WTC11 (cell line): ENCODE measurements around the gene FIS1. TPM values are rescaled to one million over a fixed set of nuclear protein-coding genes. Genes with fewer than 3 reads are reported as not detected.

Source experiments
- ATAC-seq: fragments of 200-7000 bp; cut with Tn5 transposase; 2 replicates; pipeline ENCODE4 v1.10.0; 2021; ENCODE audit warnings: mild to moderate bottlenecking, moderate library complexity
- CTCF ChIA-PET: fragments of 300-600 bp; sonication (Branson Sonifier 250); formaldehyde crosslinking; loops from one replicate; lab custom pipeline; 2021; ENCODE audit warnings: antibody characterized with exemption; lab: Charles Lee
- POLR2A ChIA-PET: fragments of 350-600 bp; sonication (Branson Sonifier 250); formaldehyde crosslinking; loops from one replicate; lab custom pipeline; 2021; ENCODE audit warnings: antibody characterized with exemption; lab: Charles Lee
- DNase-seq: peaks from one replicate; pipeline ENCODE4 v3.0.0; 2021; ENCODE audit warnings: low spot score
- H3K27ac Mint-ChIP-seq: 2 replicates; pipeline ENCODE4 v1.8.0; 2021; ENCODE audit warnings: mixed read lengths
- H3K27me3 Mint-ChIP-seq: 2 replicates; pipeline ENCODE4 v1.8.0; 2021; ENCODE audit warnings: low read depth, mild to moderate bottlenecking, moderate library complexity, mixed read lengths
- H3K36me3 Mint-ChIP-seq: 2 replicates; pipeline ENCODE4 v1.8.0; 2021; ENCODE audit warnings: mixed read lengths
- H3K4me1 Mint-ChIP-seq: 2 replicates; pipeline ENCODE4 v1.8.0; 2022; ENCODE audit warnings: mixed read lengths
- H3K4me3 Mint-ChIP-seq: 2 replicates; pipeline ENCODE4 v1.8.0; 2021; ENCODE audit warnings: mild to moderate bottlenecking, moderate library complexity, mixed read lengths
- H3K9me3 Mint-ChIP-seq: 2 replicates; pipeline ENCODE4 v1.8.0; 2021; ENCODE audit warnings: mixed read lengths
- AFF4 ChIP-seq: sonication (generic); formaldehyde crosslinking; IDR thresholded peaks from 2 replicates; pipeline ENCODE4 v1.8.1; 2023; ENCODE audit warnings: mild to moderate bottlenecking, missing genetic modification reagents, borderline replicate concordance
- ATF1 ChIP-seq: sonication (generic); formaldehyde crosslinking; IDR thresholded peaks from 2 replicates; pipeline ENCODE4 v1.8.1; 2023; ENCODE audit warnings: mild to moderate bottlenecking, moderate library complexity, missing genetic modification reagents
- CREB1 ChIP-seq: sonication (generic); formaldehyde crosslinking; IDR thresholded peaks from 2 replicates; pipeline ENCODE4 v1.8.0; 2023; ENCODE audit warnings: mild to moderate bottlenecking, missing genetic modification reagents
- ELF4 ChIP-seq: sonication (generic); formaldehyde crosslinking; IDR thresholded peaks from 2 replicates; pipeline ENCODE4 v1.8.1; 2022; ENCODE audit warnings: low read depth, mild to moderate bottlenecking, moderate library complexity, missing genetic modification reagents
- EMX1 ChIP-seq: fragments of 250-450 bp; sonication (Bioruptor Pico); IDR thresholded peaks from 2 replicates; pipeline ENCODE4 v1.8.0; 2021; ENCODE audit warnings: mild to moderate bottlenecking
- FOXK1 ChIP-seq: sonication (generic); formaldehyde crosslinking; IDR thresholded peaks from 2 replicates; pipeline ENCODE4 v1.8.0; 2022; ENCODE audit warnings: mild to moderate bottlenecking, moderate library complexity, missing genetic modification reagents
- FOXP1 ChIP-seq: sonication (generic); formaldehyde crosslinking; IDR thresholded peaks from 2 replicates; pipeline ENCODE4 v1.8.0; 2022; ENCODE audit warnings: missing genetic modification reagents, mild to moderate bottlenecking, moderate library complexity, borderline replicate concordance
- JAZF1 ChIP-seq: fragments of 250-450 bp; sonication (Bioruptor Pico); IDR thresholded peaks from 2 replicates; pipeline ENCODE4 v1.9.0; 2021; ENCODE audit warnings: moderate library complexity, mild to moderate bottlenecking, inconsistent platforms
- NR2C2 ChIP-seq: sonication (generic); formaldehyde crosslinking; IDR thresholded peaks from 2 replicates; pipeline ENCODE4 v1.8.0; 2022; ENCODE audit warnings: mild to moderate bottlenecking, missing genetic modification reagents
- ZNF416 ChIP-seq: fragments of 250-450 bp; sonication (Bioruptor Pico); IDR thresholded peaks from 2 replicates; pipeline ENCODE4 v1.9.0; 2021; ENCODE audit warnings: mild to moderate bottlenecking, inconsistent platforms
- total RNA-seq: library from RNA; stranded (reverse); gene quantifications from 3 replicates; pipeline ENCODE4 v1.2.3, GENCODE V29; 2021
- TF ChIP-seq, protein P1 (sequence below): sonication (generic); formaldehyde crosslinking; IDR thresholded peaks from 2 replicates; pipeline ENCODE4 v1.8.0; 2022; ENCODE audit warnings: missing genetic modification reagents
- TF ChIP-seq, protein P2 (sequence below): sonication (generic); formaldehyde crosslinking; IDR thresholded peaks from 2 replicates; pipeline ENCODE4 v1.8.0; 2022; ENCODE audit warnings: mild to moderate bottlenecking, missing genetic modification reagents
- TF ChIP-seq, protein P3 (sequence below): sonication (generic); formaldehyde crosslinking; IDR thresholded peaks from 2 replicates; pipeline ENCODE4 v1.8.0; 2022; ENCODE audit warnings: mild to moderate bottlenecking, missing genetic modification reagents
- TF ChIP-seq, protein P4 (sequence below): sonication (generic); formaldehyde crosslinking; IDR thresholded peaks from 2 replicates; pipeline ENCODE4 v1.8.1; 2023; ENCODE audit warnings: mild to moderate bottlenecking, missing genetic modification reagents

FIS1 gene
- total RNA-seq, 1 experiment from 2014 or later = 123 TPM

- TF ChIP-seq, protein P1, sequence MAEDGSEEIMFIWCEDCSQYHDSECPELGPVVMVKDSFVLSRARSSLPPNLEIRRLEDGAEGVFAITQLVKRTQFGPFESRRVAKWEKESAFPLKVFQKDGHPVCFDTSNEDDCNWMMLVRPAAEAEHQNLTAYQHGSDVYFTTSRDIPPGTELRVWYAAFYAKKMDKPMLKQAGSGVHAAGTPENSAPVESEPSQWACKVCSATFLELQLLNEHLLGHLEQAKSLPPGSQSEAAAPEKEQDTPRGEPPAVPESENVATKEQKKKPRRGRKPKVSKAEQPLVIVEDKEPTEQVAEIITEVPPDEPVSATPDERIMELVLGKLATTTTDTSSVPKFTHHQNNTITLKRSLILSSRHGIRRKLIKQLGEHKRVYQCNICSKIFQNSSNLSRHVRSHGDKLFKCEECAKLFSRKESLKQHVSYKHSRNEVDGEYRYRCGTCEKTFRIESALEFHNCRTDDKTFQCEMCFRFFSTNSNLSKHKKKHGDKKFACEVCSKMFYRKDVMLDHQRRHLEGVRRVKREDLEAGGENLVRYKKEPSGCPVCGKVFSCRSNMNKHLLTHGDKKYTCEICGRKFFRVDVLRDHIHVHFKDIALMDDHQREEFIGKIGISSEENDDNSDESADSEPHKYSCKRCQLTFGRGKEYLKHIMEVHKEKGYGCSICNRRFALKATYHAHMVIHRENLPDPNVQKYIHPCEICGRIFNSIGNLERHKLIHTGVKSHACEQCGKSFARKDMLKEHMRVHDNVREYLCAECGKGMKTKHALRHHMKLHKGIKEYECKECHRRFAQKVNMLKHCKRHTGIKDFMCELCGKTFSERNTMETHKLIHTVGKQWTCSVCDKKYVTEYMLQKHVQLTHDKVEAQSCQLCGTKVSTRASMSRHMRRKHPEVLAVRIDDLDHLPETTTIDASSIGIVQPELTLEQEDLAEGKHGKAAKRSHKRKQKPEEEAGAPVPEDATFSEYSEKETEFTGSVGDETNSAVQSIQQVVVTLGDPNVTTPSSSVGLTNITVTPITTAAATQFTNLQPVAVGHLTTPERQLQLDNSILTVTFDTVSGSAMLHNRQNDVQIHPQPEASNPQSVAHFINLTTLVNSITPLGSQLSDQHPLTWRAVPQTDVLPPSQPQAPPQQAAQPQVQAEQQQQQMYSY (CRISPR knock-in tag) = peak; percentile 45
- TF ChIP-seq ZNF416 (CRISPR knock-in tag) = peak; percentile 65; the same call in 1 of the 2 replicates
- peak; percentile 22; the same call in 1 of the 2 replicates for TF ChIP-seq FOXK1 (CRISPR knock-in tag)
Observed at GRCh38 chr7:101217388-101218235, 27.3 kb downstream of the FIS1 start, which contains the start of the genes PLOD3 and ZNHIT1 (continued).

DNA sequence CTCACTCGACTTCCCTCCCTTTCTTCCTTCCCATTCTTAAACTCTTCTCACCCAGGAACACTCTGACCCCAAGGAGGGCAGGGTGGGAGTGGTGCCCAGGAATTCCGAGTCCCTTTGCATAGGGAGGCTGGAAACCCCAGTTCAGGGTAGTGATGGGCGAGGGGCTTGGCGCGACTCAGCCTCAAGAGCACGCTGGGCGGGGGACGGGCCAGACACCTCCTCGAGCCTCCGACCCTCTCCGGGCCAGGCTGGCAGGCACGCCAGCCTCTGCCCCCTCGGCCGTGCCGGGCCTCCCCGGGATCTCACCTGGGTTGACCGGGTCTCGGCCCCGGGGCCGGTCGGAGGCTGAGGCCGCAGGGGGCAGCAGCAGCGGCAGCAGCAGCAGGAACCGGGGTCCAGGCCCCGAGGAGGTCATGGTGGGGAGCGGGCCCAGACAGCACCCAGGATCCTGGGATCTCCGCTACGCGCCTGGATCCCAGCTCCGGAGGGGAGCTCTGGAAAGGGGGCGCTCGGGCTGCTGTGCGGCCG is 28.0 kb downstream of the FIS1 start:
- DNase-seq (peak; percentile 28), ATAC-seq (peak; percentile 11)
- CTCF ChIA-PET = interaction anchor here (0.6 to 3.6 kb wide), 25 partner anchors 15 to 322 kb away, joined by 3 to 64 read pairs (median 9); partner anchors contain the start of genes AP1S1, CLDN15, FIS1 and IFT22
- peaks cover 23% of the 10 kb centered on the region for H3K4me1 Mint-ChIP-seq
- TF ChIP-seq AFF4 (CRISPR knock-in tag) (no peak), FOXP1 (CRISPR knock-in tag) (peak; percentile 62), EMX1 (CRISPR knock-in tag) (0 out of 2 replicates have a peak, but pooled peaks have one; percentile 8)
- TF ChIP-seq, protein P2, sequence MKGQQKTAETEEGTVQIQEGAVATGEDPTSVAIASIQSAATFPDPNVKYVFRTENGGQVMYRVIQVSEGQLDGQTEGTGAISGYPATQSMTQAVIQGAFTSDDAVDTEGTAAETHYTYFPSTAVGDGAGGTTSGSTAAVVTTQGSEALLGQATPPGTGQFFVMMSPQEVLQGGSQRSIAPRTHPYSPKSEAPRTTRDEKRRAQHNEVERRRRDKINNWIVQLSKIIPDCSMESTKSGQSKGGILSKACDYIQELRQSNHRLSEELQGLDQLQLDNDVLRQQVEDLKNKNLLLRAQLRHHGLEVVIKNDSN (CRISPR knock-in tag) = 0 out of 2 replicates have a peak, but pooled peaks have one; percentile 39
- TF ChIP-seq, protein P3, sequence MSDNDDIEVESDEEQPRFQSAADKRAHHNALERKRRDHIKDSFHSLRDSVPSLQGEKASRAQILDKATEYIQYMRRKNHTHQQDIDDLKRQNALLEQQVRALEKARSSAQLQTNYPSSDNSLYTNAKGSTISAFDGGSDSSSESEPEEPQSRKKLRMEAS (CRISPR knock-in tag) = peak; percentile 66; the same call in 1 of the 2 replicates
- POLR2A ChIA-PET = interaction anchor here (0.6 to 1.6 kb wide), 10 partner anchors 11 to 330 kb away, joined by 3 to 7 read pairs (median 3); partner anchors contain the start of genes COL26A1 and MOGAT3
- peak overlapping the region; percentile 98 for H3K4me3 Mint-ChIP-seq
- no peaks in the 10 kb centered on the region for H3K9me3 Mint-ChIP-seq
- H3K27me3 Mint-ChIP-seq = no peaks in the 10 kb centered on the region
- no peaks in the 10 kb centered on the region; the same call in 1 of the 2 replicates for H3K36me3 Mint-ChIP-seq
- H3K27ac Mint-ChIP-seq = no peak overlapping the region

DNA sequence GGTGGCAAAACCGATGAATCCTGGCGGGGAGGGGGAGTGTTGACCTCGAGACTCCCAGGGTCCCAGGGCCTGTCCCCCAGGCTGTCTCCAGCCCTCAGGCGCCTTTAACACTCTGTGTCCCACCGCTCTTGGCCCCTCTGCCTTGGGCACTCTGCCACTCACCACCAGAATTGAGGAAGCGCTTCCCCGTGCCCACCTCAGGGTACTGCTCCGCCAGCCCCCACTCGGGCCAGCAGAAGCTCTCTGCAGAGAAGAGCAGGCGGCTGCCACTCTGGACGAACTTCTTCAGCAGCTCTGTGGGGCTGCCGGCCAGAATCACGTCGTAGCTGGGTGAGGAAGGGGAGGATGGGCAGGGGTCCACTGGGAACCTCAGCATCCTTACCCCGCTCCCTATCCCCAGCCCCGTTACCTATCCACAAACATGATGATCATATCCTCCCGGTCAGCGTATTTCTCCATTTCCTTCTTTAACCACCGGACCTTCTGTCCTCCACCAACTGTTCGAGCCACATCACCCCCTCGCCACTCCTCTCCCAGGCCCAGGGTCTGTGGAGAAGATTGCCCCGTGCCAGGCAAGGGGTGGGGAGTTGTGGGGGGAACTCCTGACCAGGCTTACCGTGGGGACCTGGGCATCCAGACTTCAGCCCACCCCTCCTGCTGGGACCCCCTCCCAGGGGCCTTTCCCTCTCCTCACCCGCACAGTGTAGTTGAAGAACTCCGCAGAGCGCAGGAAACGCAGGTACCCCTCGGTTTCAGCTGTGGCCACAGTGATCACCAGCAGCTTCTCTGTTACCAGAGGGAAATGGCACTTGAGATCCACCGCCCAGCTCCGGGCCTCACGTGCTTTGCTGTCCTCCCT is 28.7 kb downstream of the FIS1 start:
- Mint-ChIP-seq H3K36me3 (no peaks in the 10 kb centered on the region; the same call in 1 of the 2 replicates), H3K9me3 (no peaks in the 10 kb centered on the region), H3K27ac (no peak overlapping the region), H3K4me1 (peaks cover 18% of the 10 kb centered on the region), H3K27me3 (no peaks in the 10 kb centered on the region), H3K4me3 (peak overlapping the region; percentile 98)
- no peak for ATAC-seq
- CTCF ChIA-PET = interaction anchor here (0.6 to 3.6 kb wide), 12 partner anchors 10 to 322 kb away, joined by 3 to 64 read pairs (median 20); partner anchors contain the start of genes FIS1 and MOGAT3
- DNase-seq = no peak
- POLR2A ChIA-PET = interaction anchor here (1.1 to 1.6 kb wide), 3 partner anchors 15 to 147 kb away, joined by 3 to 4 read pairs (median 3); partner anchors contain the start of genes COL26A1 and MOGAT3
- TF ChIP-seq, protein P4, sequence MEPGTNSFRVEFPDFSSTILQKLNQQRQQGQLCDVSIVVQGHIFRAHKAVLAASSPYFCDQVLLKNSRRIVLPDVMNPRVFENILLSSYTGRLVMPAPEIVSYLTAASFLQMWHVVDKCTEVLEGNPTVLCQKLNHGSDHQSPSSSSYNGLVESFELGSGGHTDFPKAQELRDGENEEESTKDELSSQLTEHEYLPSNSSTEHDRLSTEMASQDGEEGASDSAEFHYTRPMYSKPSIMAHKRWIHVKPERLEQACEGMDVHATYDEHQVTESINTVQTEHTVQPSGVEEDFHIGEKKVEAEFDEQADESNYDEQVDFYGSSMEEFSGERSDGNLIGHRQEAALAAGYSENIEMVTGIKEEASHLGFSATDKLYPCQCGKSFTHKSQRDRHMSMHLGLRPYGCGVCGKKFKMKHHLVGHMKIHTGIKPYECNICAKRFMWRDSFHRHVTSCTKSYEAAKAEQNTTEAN = no peak
- TF ChIP-seq ELF4 (CRISPR knock-in tag) (no peak), CREB1 (CRISPR knock-in tag) (no peak), NR2C2 (no peak), ATF1 (no peak), JAZF1 (CRISPR knock-in tag) (no peak)
